ENCODE measurements around the gene DNTT.

DNA sequence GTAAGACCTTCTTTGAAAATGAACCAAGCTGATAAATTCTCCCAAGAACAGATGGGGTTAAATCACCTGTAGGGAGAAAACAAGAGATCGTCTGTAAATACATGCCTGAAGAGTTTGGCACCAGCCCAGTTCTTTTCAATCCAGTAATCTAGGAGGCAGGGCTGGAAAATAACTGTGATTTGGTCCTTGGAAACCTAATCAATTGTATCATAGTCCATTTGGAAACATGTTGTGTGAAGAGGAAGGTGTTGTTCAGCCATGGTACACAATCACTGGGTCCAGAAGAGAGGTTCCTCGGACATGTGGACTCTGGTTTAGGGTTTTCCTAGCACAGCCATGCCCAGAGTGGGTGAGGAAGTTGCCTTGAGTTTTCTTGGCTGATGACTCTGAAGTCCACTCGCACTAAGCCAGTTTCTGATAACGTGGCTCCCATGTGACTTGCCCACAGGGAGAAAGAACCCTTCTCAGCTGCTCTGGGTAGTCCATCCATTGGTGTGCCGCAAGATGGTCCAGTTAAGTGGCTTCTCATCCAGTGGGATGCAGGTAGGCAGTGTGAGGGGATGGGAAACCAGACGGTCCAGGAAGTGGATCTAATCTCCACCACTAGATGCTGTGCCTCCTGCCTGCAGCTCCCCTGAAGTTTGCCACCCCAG, 38.0 kb upstream of the DNTT start:
- no peak for TF ChIP-seq POLR2AphosphoS5 (IDR thresholded peaks at IDR 0.05; ENCODE audit: borderline replicate concordance, low read depth, low read length)
- TF ChIP-seq EZH2 (IDR thresholded peaks at IDR 0.05), result no peak
- TF ChIP-seq FOXP2 (optimal IDR thresholded peaks at IDR 0.05; ENCODE audit: control extremely low read depth, extremely low read length, insufficient read depth), result no peak

All from SK-N-MC (cell line).